HCT116 (cell line): ENCODE measurements around the gene HAP1. TPM values are rescaled to one million over a fixed set of nuclear protein-coding genes. Genes with fewer than 3 reads are reported as not detected.

ENCODE experiments used
- ATAC-seq: fragments of 200-7000 bp; cut with Tn5 transposase; 2 replicates; pipeline ENCODE4 v1.9.1; 2020; ENCODE audit warnings: mild to moderate bottlenecking, moderate library complexity
- BruUV-seq: library from RNA; stranded (reverse); fragments of 400-500 nt; replicated peaks from 2 replicates; lab custom pipeline; 2021; lab: Mats Ljungman, UMichigan
- CTCF ChIA-PET: fragments of 300-600 bp; sonication (Branson Sonifier 250); formaldehyde crosslinking; loops from one replicate; lab custom pipeline; 2021; ENCODE audit warnings: antibody characterized with exemption; lab: Charles Lee
- POLR2A ChIA-PET: fragments of 300-600, 350-600 bp; sonication (Branson Sonifier 250); formaldehyde crosslinking; loops from one replicate; lab custom pipeline; 2021; ENCODE audit warnings: antibody characterized with exemption; lab: Charles Lee
- RAD21 ChIA-PET, 2 experiments: fragments of 300-600 bp; sonication (Branson Sonifier 250); formaldehyde crosslinking; loops; one replicate each; lab custom pipeline; 2023; ENCODE audit warnings: low total read pairs in 2 of 2; ENCODE audit not compliant: uncharacterized antibody in 2 of 2, unreplicated experiment in 2 of 2, low non-redundant PET in 1 of 2; lab: Charles Lee
- DNase-seq: peaks from one replicate; pipeline ENCODE4 v3.0.0-alpha.2; 2010; ENCODE audit warnings: low read depth, low spot score
- H2AFZ ChIP-seq: fragments of 200-600 bp; shearing (Covaris generic), sonication (generic); 2 replicates; pipeline ENCODE4 v1.6.1; 2017; ENCODE audit warnings: low read depth, mixed run types, mixed read lengths, antibody characterized with exemption, low read length; ENCODE audit not compliant: poor library complexity, severe bottlenecking
- H3K27ac ChIP-seq: 2 replicates; pipeline ENCODE4 v1.5.1; 2012; ENCODE audit warnings: low read depth, low read length
- H3K27me3 ChIP-seq: fragments of 200-600 bp; sonication (generic); 2 replicates; pipeline ENCODE4 v1.6.1; 2016; ENCODE audit warnings: mixed run types, low read length, mixed read lengths; ENCODE audit not compliant: insufficient read depth
- H3K36me3 ChIP-seq, 2 experiments: fragments of 200-500 bp in 1 of 2; fragments of 200-600 bp in 1 of 2; sonication (Bioruptor generic) in 1 of 2; sonication (generic) in 1 of 2; 2 replicates each; pipeline versions ENCODE4 v1.5.1 to v1.6.1; 2014 to 2016; ENCODE audit warnings: low read length in 2 of 2, inconsistent platforms in 1 of 2, mixed read lengths in 1 of 2, mixed run types in 1 of 2; ENCODE audit not compliant: insufficient read depth in 2 of 2, control insufficient read depth in 1 of 2
- H3K4me1 ChIP-seq, 2 experiments: fragments of 200-600 bp in 1 of 2; sonication (generic) in 1 of 2; 2 replicates each; pipeline versions ENCODE4 v1.5.1 to v1.6.1; 2012 to 2017; ENCODE audit warnings: low read length in 2 of 2, inconsistent platforms in 1 of 2, mild to moderate bottlenecking in 1 of 2, mixed read lengths in 1 of 2, mixed run types in 1 of 2, moderate library complexity in 1 of 2; ENCODE audit not compliant: insufficient read depth in 2 of 2, control insufficient read depth in 1 of 2
- H3K4me2 ChIP-seq: fragments of 200-600 bp; sonication (generic); 2 replicates; pipeline ENCODE4 v1.6.1; 2017; ENCODE audit warnings: mixed run types, low read length, mixed read lengths
- H3K4me3 ChIP-seq, 2 experiments: fragments of 200-600 bp in 1 of 2; sonication (generic) in 1 of 2; replicated peaks in 1 of 2; 2 replicates each; pipeline ENCODE4 v1.5.1; 2011 to 2016; ENCODE audit warnings: low read length in 2 of 2, control low read depth in 1 of 2, low read depth in 1 of 2, mild to moderate bottlenecking in 1 of 2, mixed read lengths in 1 of 2, mixed run types in 1 of 2
- H3K79me2 ChIP-seq: fragments of 200-600 bp; sonication (generic); 2 replicates; pipeline ENCODE4 v1.6.1; 2017; ENCODE audit warnings: mild to moderate bottlenecking, mixed run types, low read length, moderate library complexity, mixed read lengths; ENCODE audit not compliant: insufficient read depth
- H3K9ac ChIP-seq: fragments of 200-600 bp; sonication (generic); 2 replicates; pipeline ENCODE4 v1.6.1; 2016; ENCODE audit warnings: low read length, mixed read lengths
- H3K9me2 ChIP-seq: fragments of 200-600 bp; sonication (generic), shearing (Covaris generic); 2 replicates; pipeline ENCODE4 v1.6.1; 2017; ENCODE audit warnings: mixed run types, mild to moderate bottlenecking, moderate library complexity; ENCODE audit not compliant: insufficient read depth
- H3K9me3 ChIP-seq, 2 experiments: fragments of 200-500 bp in 1 of 2; fragments of 200-600 bp in 1 of 2; sonication (Bioruptor generic) in 1 of 2; sonication (generic) in 1 of 2; 2 replicates each; pipeline ENCODE4 v1.6.1; 2014 to 2017; ENCODE audit warnings: low read length in 2 of 2, mixed read lengths in 2 of 2, inconsistent platforms in 1 of 2, low read depth in 1 of 2, mild to moderate bottlenecking in 1 of 2, mixed run types in 1 of 2, moderate library complexity in 1 of 2; ENCODE audit not compliant: control insufficient read depth in 1 of 2, insufficient read depth in 1 of 2
- H4K20me1 ChIP-seq: fragments of 200-600 bp; sonication (generic), shearing (Covaris generic); 2 replicates; pipeline ENCODE4 v1.6.1; 2017; ENCODE audit warnings: mixed run types, mild to moderate bottlenecking, moderate library complexity; ENCODE audit not compliant: insufficient read depth
- ATF3 ChIP-seq: IDR thresholded peaks from 2 replicates; pipeline ENCODE4 v1.6.1; 2012
- CBX3 ChIP-seq: IDR thresholded peaks from 2 replicates; pipeline ENCODE4 v1.6.1; 2012; ENCODE audit warnings: low read depth
- CEBPB ChIP-seq: IDR thresholded peaks from 2 replicates; pipeline ENCODE4 v1.6.1; 2012; ENCODE audit warnings: low read depth
- EGR1 ChIP-seq: IDR thresholded peaks from 2 replicates; pipeline ENCODE4 v1.6.1; 2012; ENCODE audit warnings: low read depth
- ELF1 ChIP-seq: IDR thresholded peaks from 2 replicates; pipeline ENCODE4 v1.6.1; 2012; ENCODE audit warnings: low read depth, borderline replicate concordance
- EZH2phosphoT487 ChIP-seq: fragments of 200-600 bp; IDR thresholded peaks from 2 replicates; pipeline ENCODE4 v1.6.1; 2018; ENCODE audit warnings: antibody characterized with exemption, borderline replicate concordance
- JUND ChIP-seq: IDR thresholded peaks from 2 replicates; pipeline ENCODE4 v1.6.1; 2012
- MAX ChIP-seq: IDR thresholded peaks from 2 replicates; pipeline ENCODE4 v1.6.1; 2012
- POLR2AphosphoS5 ChIP-seq: IDR thresholded peaks from 2 replicates; pipeline ENCODE4 v1.6.1; 2011; ENCODE audit warnings: mild to moderate bottlenecking, low read depth, low read length, moderate library complexity
- RAD21 ChIP-seq: IDR thresholded peaks from 2 replicates; pipeline ENCODE4 v1.6.1; 2012; ENCODE audit warnings: low read depth, mild to moderate bottlenecking
- SIN3A ChIP-seq: IDR thresholded peaks from 2 replicates; pipeline ENCODE4 v1.6.1; 2012; ENCODE audit warnings: low read depth
- SP1 ChIP-seq: IDR thresholded peaks from 2 replicates; pipeline ENCODE4 v1.6.1; 2012; ENCODE audit warnings: low read depth
- SRF ChIP-seq: IDR thresholded peaks from 2 replicates; pipeline ENCODE4 v1.6.1; 2012; ENCODE audit warnings: low read depth
- TCF7L2 ChIP-seq: IDR thresholded peaks from 2 replicates; pipeline ENCODE4 v1.7.0; 2011; ENCODE audit warnings: borderline replicate concordance, inconsistent platforms; ENCODE audit not compliant: insufficient read depth, insufficient read length; ENCODE audit errors: extremely low read depth
- ZFX ChIP-seq: fragments of 450-650 bp; IDR thresholded peaks from 2 replicates; pipeline ENCODE4 v1.6.1; 2017
- ZNF274 ChIP-seq: fragments of 200-500 bp; sonication (Bioruptor generic); IDR thresholded peaks from 2 replicates; pipeline ENCODE4 v1.6.1; 2014; ENCODE audit warnings: mild to moderate bottlenecking, low read depth, low read length, inconsistent platforms
- intact Hi-C: fragments of 100-400 bp; cut with micrococcal nuclease; formaldehyde crosslinking; loops from 2 replicates; pipeline ENCODE4 v1.10.0; 2022
- total RNA-seq: library from RNA; stranded (reverse); gene quantifications from one replicate; pipeline ENCODE4 v1.2.1, GENCODE V29; 2021; ENCODE audit not compliant: unreplicated experiment
- TF ChIP-seq, protein P1 (sequence below): IDR thresholded peaks from 2 replicates; pipeline ENCODE4 v1.6.1; 2012; ENCODE audit warnings: low read depth
- TF ChIP-seq, protein P2 (sequence below), 3 experiments: fragments of 200-600 bp in 1 of 3; sonication (generic) in 1 of 3; IDR thresholded peaks in 2 of 3; conservative IDR thresholded peaks in 1 of 3; 2 replicates each; pipeline ENCODE4 v1.5.1; 2012 to 2017; ENCODE audit warnings: low read depth in 2 of 3, low read length in 2 of 3, antibody characterized with exemption in 1 of 3, borderline replicate concordance in 1 of 3, control low read depth in 1 of 3, mild to moderate bottlenecking in 1 of 3, mixed read lengths in 1 of 3, mixed run types in 1 of 3, moderate library complexity in 1 of 3; ENCODE audit not compliant: insufficient read depth in 1 of 3
- TF ChIP-seq, protein P3 (sequence below): IDR thresholded peaks from 2 replicates; pipeline ENCODE4 v1.6.1; 2011; ENCODE audit warnings: mild to moderate bottlenecking, low read length, moderate library complexity; ENCODE audit not compliant: insufficient replicate concordance; ENCODE audit errors: extremely low read depth

Gene HAP1
- total RNA-seq, 1 experiment from 2014 or later: 3.4 TPM

DNA sequence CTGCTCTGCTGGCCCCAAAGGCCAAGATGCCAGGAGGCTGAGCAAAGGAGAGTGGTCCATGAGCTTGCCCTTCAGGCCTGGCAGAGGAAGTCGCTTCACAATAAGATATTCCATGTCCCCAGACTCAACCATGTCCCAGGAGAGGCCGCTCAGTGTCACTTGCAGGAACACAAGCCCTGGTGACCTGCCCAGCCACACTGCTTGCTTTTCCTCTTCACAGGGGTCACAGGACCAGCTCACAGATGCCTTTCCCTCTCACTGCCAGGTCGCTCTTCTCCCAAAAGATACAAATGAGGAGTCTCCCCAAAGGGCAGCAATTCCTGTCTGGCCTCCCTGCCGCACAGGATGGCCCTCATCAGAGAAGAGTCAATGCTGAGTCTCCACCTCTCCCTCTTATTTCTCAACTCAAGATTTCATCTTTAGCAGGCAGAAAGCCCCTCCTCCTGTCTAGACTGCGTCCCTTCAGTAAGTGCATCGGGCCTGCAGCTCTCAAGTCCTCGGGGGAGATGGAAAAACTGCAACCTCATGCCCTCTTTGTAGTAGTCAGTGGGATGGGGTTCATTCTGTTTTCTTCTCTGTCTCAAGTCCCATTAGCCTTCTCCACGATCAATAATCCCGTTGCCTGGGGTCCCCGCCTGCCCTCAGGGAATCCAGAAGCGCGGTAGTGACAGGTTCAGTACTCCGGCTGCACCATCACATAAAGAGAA, 47.1 kb upstream of the HAP1 start:
- Histone ChIP-seq H3K4me2 (no peak overlapping the region), H3K9me3 (no peaks in the 10 kb centered on the region), H2AFZ (no peak overlapping the region), H3K9ac (no peak overlapping the region), H3K4me1 (peaks cover 57 to 86% of the 10 kb centered on the region in 2 experiments)
- CTCF ChIA-PET: no interaction called here
- RAD21 ChIA-PET: no interaction called here
- no TSS peak for BruUV-seq
- intact Hi-C loops: no loop called here
- DNase-seq: no peak
- POLR2A ChIA-PET: no interaction called here
- ATAC-seq: no peak
- TF ChIP-seq SIN3A: no peak
- no peak for TF ChIP-seq POLR2AphosphoS5
- no peak for TF ChIP-seq CBX3
- no peak for TF ChIP-seq EZH2phosphoT487
- TF ChIP-seq JUND: no peak
- TF ChIP-seq, protein P1, sequence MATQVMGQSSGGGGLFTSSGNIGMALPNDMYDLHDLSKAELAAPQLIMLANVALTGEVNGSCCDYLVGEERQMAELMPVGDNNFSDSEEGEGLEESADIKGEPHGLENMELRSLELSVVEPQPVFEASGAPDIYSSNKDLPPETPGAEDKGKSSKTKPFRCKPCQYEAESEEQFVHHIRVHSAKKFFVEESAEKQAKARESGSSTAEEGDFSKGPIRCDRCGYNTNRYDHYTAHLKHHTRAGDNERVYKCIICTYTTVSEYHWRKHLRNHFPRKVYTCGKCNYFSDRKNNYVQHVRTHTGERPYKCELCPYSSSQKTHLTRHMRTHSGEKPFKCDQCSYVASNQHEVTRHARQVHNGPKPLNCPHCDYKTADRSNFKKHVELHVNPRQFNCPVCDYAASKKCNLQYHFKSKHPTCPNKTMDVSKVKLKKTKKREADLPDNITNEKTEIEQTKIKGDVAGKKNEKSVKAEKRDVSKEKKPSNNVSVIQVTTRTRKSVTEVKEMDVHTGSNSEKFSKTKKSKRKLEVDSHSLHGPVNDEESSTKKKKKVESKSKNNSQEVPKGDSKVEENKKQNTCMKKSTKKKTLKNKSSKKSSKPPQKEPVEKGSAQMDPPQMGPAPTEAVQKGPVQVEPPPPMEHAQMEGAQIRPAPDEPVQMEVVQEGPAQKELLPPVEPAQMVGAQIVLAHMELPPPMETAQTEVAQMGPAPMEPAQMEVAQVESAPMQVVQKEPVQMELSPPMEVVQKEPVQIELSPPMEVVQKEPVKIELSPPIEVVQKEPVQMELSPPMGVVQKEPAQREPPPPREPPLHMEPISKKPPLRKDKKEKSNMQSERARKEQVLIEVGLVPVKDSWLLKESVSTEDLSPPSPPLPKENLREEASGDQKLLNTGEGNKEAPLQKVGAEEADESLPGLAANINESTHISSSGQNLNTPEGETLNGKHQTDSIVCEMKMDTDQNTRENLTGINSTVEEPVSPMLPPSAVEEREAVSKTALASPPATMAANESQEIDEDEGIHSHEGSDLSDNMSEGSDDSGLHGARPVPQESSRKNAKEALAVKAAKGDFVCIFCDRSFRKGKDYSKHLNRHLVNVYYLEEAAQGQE: no peak
- no peak for TF ChIP-seq EGR1
- no peak for TF ChIP-seq TCF7L2
- no peak for TF ChIP-seq CEBPB
- TF ChIP-seq RAD21: no peak
- TF ChIP-seq ZNF274: no peak
- TF ChIP-seq ELF1: no peak
- TF ChIP-seq, protein P2, sequence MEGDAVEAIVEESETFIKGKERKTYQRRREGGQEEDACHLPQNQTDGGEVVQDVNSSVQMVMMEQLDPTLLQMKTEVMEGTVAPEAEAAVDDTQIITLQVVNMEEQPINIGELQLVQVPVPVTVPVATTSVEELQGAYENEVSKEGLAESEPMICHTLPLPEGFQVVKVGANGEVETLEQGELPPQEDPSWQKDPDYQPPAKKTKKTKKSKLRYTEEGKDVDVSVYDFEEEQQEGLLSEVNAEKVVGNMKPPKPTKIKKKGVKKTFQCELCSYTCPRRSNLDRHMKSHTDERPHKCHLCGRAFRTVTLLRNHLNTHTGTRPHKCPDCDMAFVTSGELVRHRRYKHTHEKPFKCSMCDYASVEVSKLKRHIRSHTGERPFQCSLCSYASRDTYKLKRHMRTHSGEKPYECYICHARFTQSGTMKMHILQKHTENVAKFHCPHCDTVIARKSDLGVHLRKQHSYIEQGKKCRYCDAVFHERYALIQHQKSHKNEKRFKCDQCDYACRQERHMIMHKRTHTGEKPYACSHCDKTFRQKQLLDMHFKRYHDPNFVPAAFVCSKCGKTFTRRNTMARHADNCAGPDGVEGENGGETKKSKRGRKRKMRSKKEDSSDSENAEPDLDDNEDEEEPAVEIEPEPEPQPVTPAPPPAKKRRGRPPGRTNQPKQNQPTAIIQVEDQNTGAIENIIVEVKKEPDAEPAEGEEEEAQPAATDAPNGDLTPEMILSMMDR (IDR thresholded peaks at IDR 0.05 in 2 of 3, conservative IDR thresholded peaks at IDR 0.05 in 1 of 3; ENCODE audit: borderline replicate concordance in 1 of 3, insufficient read depth in 1 of 3, low read depth in 2 of 3, low read length in 2 of 3): no peak
- no peak for TF ChIP-seq ATF3
- TF ChIP-seq SP1: no peak
- TF ChIP-seq, protein P3, sequence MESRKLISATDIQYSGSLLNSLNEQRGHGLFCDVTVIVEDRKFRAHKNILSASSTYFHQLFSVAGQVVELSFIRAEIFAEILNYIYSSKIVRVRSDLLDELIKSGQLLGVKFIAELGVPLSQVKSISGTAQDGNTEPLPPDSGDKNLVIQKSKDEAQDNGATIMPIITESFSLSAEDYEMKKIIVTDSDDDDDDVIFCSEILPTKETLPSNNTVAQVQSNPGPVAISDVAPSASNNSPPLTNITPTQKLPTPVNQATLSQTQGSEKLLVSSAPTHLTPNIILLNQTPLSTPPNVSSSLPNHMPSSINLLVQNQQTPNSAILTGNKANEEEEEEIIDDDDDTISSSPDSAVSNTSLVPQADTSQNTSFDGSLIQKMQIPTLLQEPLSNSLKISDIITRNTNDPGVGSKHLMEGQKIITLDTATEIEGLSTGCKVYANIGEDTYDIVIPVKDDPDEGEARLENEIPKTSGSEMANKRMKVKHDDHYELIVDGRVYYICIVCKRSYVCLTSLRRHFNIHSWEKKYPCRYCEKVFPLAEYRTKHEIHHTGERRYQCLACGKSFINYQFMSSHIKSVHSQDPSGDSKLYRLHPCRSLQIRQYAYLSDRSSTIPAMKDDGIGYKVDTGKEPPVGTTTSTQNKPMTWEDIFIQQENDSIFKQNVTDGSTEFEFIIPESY: no peak
- TF ChIP-seq SRF: no peak
- no peak for TF ChIP-seq ZFX
- TF ChIP-seq MAX: no peak
- TF ChIP-seq, all 23 proteins: peak for 0
- H3K27ac ChIP-seq: 0 out of 2 replicates have a peak overlapping the region, but pooled peaks have one; percentile 8
- no peak overlapping the region for H3K4me3 ChIP-seq
- H3K79me2 ChIP-seq: peaks cover 84% of the 10 kb centered on the region
- H3K9me2 ChIP-seq: no peaks in the 10 kb centered on the region
- H3K27me3 ChIP-seq: no peaks in the 10 kb centered on the region
- no peaks in the 10 kb centered on the region for H3K36me3 ChIP-seq
- H4K20me1 ChIP-seq: no peaks in the 10 kb centered on the region
